BJ (cell line): Measurements from ENCODE around the gene BCAT1. TPM values are rescaled to one million over a fixed set of nuclear protein-coding genes. Genes with fewer than 3 reads are reported as not detected.
"Not testable (repeated sequence)": the region's sequence is repeated elsewhere in the genome, so short reads cannot be mapped to it uniquely, and the experiment has no call there.

ENCODE experiments used
- CTCF ChIA-PET: fragments of 350-600 bp; formaldehyde crosslinking; extraction: SDS; loops from one replicate; lab custom pipeline; 2021; ENCODE audit warnings: antibody characterized with exemption, inconsistent platforms; lab: Yijun Ruan, JAX
- POLR2A ChIA-PET: fragments of 300-600 bp; sonication (Branson Sonifier 250); formaldehyde crosslinking; extraction: SDS; loops from one replicate; lab custom pipeline; 2021; ENCODE audit warnings: antibody characterized with exemption; lab: Charles Lee
- DNase-seq: peaks from one replicate; pipeline ENCODE4 v3.0.0-alpha.2; 2011; ENCODE audit warnings: low read depth
- H3K27me3 ChIP-seq: 2 replicates; pipeline ENCODE4 v1.6.0; 2011; ENCODE audit warnings: low read length; ENCODE audit not compliant: control insufficient read depth, insufficient read depth
- H3K36me3 ChIP-seq: 2 replicates; pipeline ENCODE4 v1.5.1; 2011; ENCODE audit warnings: low read length; ENCODE audit not compliant: control insufficient read depth, insufficient read depth
- H3K4me3 ChIP-seq: 2 replicates; pipeline ENCODE4 v1.5.1; 2011; ENCODE audit warnings: low read depth, mild to moderate bottlenecking, control low read depth, low read length
- polyA plus RNA-seq: library from polyadenylated mRNA; depleted of rRNA; stranded (reverse); fragments of >200 nt; gene quantifications from 2 replicates; pipeline ENCODE4 v1.2.3, GENCODE V29; 2011
- TF ChIP-seq, protein P1 (sequence below): IDR thresholded peaks from 2 replicates; pipeline ENCODE4 v1.5.1; 2011; ENCODE audit warnings: low read depth, mild to moderate bottlenecking, control low read depth, inconsistent platforms, low read length, moderate library complexity; ENCODE audit not compliant: insufficient read depth

The BCAT1 gene
- polyA plus RNA-seq, 1 experiment: 13.2 TPM

DNA sequence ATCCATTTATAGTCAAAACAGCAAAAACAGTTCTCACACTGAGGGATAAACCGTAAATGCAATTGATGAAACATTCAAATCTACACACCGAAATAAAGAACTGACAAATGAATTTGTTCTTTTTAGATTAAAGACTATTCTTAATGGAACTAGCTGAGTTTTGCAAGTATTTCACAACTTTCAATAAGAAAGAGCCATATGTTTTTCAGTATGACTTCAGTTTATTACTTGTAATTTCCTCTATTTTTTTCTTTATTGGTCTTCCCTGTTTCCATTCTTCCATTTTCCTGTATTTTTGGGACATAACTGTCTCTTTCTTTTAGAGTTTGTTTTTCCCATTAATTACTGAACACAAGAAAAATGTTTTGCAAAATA, 4.3 kb downstream of the BCAT1 start:
- POLR2A ChIA-PET: interaction anchor here (0.6 kb wide), 1 partner anchor 33 kb away, joined by 3 read pairs; no protein-coding TSS in a partner anchor
- TF ChIP-seq, protein P1, sequence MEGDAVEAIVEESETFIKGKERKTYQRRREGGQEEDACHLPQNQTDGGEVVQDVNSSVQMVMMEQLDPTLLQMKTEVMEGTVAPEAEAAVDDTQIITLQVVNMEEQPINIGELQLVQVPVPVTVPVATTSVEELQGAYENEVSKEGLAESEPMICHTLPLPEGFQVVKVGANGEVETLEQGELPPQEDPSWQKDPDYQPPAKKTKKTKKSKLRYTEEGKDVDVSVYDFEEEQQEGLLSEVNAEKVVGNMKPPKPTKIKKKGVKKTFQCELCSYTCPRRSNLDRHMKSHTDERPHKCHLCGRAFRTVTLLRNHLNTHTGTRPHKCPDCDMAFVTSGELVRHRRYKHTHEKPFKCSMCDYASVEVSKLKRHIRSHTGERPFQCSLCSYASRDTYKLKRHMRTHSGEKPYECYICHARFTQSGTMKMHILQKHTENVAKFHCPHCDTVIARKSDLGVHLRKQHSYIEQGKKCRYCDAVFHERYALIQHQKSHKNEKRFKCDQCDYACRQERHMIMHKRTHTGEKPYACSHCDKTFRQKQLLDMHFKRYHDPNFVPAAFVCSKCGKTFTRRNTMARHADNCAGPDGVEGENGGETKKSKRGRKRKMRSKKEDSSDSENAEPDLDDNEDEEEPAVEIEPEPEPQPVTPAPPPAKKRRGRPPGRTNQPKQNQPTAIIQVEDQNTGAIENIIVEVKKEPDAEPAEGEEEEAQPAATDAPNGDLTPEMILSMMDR: no peak

GRCh38 chr12:24943947-24944600, 4.8 kb downstream of the BCAT1 start:
- Histone ChIP-seq H3K4me3 (no peak overlapping the region), H3K36me3 (peaks cover 1% of the 10 kb centered on the region; the same call in 1 of the 2 replicates), H3K27me3 (no peaks in the 10 kb centered on the region)
- ChIA-PET CTCF (interaction anchor here (1.1 to 1.9 kb wide), 2 partner anchors 9 to 38 kb away, joined by 3 to 4 read pairs; no protein-coding TSS in a partner anchor), POLR2A (interaction anchor here (0.6 kb wide), 1 partner anchor 33 kb away, joined by 3 read pairs; no protein-coding TSS in a partner anchor)
- TF ChIP-seq, protein P1: no peak
- DNase-seq: no peak

More for the DNA sequence above, 4.3 kb downstream of the BCAT1 start:
- H3K36me3 ChIP-seq: peaks cover 1% of the 10 kb centered on the region; the same call in 1 of the 2 replicates
- CTCF ChIA-PET: interaction anchor here (1.1 to 1.9 kb wide), 2 partner anchors 9 to 39 kb away, joined by 3 to 4 read pairs; no protein-coding TSS in a partner anchor
- H3K27me3 ChIP-seq: no peaks in the 10 kb centered on the region
- H3K4me3 ChIP-seq: no peak overlapping the region
- no peak for DNase-seq

GRCh38 chr12:24940157-24940556, 8.7 kb downstream of the BCAT1 start:
- CTCF ChIA-PET: no interaction called here
- DNase-seq: no peak
- no peaks in the 10 kb centered on the region for H3K27me3 ChIP-seq
- peaks cover 2% of the 10 kb centered on the region; the same call in 1 of the 2 replicates for H3K36me3 ChIP-seq
- no peak overlapping the region for H3K4me3 ChIP-seq
- TF ChIP-seq, protein P1: no peak
- POLR2A ChIA-PET: no interaction called here

DNA sequence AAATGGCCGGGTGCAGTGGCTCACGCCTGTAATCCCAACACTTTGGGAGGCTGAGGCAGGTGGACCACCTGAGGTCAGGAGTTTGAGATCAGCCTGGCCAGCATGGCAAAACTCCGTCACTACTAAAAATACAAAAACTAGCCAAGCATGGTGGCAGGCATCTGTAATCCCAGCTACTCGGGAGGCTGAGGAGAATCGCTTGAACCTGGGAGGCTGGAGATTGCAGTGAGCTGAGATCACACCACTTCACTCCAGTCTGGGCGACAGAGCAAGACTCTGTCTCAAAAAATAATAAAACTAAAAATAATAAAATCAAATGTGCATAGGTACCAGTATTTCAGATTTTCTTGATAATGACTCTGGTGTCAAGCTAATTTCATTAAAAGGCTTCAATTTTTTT, 9.3 kb downstream of the BCAT1 start:
- CTCF ChIA-PET, POLR2A ChIA-PET: not testable (repeated sequence)

DNA sequence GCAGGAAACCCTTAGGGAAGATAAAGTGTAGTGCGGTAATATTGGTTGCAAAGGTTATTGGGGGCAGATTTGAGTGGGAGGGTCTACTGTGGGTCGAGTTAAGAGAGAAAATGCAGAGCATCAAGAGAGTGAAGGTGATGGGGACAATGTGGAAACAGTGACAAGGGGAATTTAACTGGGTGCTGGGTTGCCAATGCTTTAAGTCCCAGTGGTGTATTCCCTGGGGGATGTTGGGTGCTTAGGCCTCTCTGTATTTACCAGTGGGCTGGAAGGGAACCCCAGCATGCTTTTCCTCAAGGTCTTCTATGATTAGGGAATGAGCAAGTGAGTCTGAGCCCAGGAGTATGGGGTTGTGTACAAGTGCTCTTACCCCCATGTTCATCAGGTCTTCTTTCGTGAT, 10.6 kb downstream of the BCAT1 start:
- CTCF ChIA-PET: no interaction called here
- TF ChIP-seq, protein P1: no peak
- H3K27me3 ChIP-seq: no peaks in the 10 kb centered on the region
- H3K4me3 ChIP-seq: no peak overlapping the region
- POLR2A ChIA-PET: no interaction called here
- H3K36me3 ChIP-seq: peaks cover 2% of the 10 kb centered on the region; the same call in 1 of the 2 replicates
- DNase-seq: no peak

More for the DNA sequence above, 9.3 kb downstream of the BCAT1 start:
- H3K36me3 ChIP-seq, H3K27me3 ChIP-seq, H3K4me3 ChIP-seq, DNase-seq: not testable (repeated sequence)
